ENCODE data around the gene CDC42EP1.
"Not testable (repeated sequence)": the region's sequence is repeated elsewhere in the genome, so short reads cannot be mapped to it uniquely, and the experiment has no call there.

The CDC42EP1 gene

GRCh38 chr22:37559901-37560607 lies at the start of gene CDC42EP1:
CDC42EP1 (plus strand) TSS chr22:37560480; CDS start chr22:37566350, 5,870 bp downstream.
- no peak for DNase-seq (ENCODE audit: extremely low read depth in 1 of 2, low read depth in 1 of 2)

- DNase-seq (ENCODE audit: extremely low read depth in 1 of 2, low read depth in 1 of 2) = no peak
Measured at GRCh38 chr22:37511395-37512104, 48.7 kb upstream of the CDC42EP1 start.

GRCh38 chr22:37514526-37515051 lies 45.7 kb upstream of the CDC42EP1 start:
- DNase-seq (ENCODE audit: extremely low read depth in 1 of 2, low read depth in 1 of 2) = no peak

GRCh38 chr22:37515901-37516300 lies 44.4 kb upstream of the CDC42EP1 start:
- no peak for DNase-seq (ENCODE audit: extremely low read depth in 1 of 2, low read depth in 1 of 2)

- DNase-seq (ENCODE audit: extremely low read depth in 1 of 2, low read depth in 1 of 2) = no peak
Measured at GRCh38 chr22:37516456-37516855, 43.8 kb upstream of the CDC42EP1 start.

GRCh38 chr22:37517826-37518450 lies 42.3 kb upstream of the CDC42EP1 start:
- DNase-seq (ENCODE audit: extremely low read depth in 1 of 2, low read depth in 1 of 2) = no peak

- no peak for DNase-seq (ENCODE audit: extremely low read depth in 1 of 2, low read depth in 1 of 2)
Measured at GRCh38 chr22:37518509-37519267, 41.6 kb upstream of the CDC42EP1 start.

GRCh38 chr22:37519268-37520195 lies 40.7 kb upstream of the CDC42EP1 start, which contains the start of gene CARD10:
CARD10 (minus strand) TSS chr22:37519415; CDS start chr22:37519200, 215 bp downstream.
- DNase-seq (ENCODE audit: extremely low read depth in 1 of 2, low read depth in 1 of 2) = no peak

- no peak for DNase-seq (ENCODE audit: extremely low read depth in 1 of 2, low read depth in 1 of 2)
Measured at GRCh38 chr22:37520776-37521191, 39.5 kb upstream of the CDC42EP1 start.

- no peak for DNase-seq (ENCODE audit: extremely low read depth in 1 of 2, low read depth in 1 of 2)
Measured at GRCh38 chr22:37521236-37521739, 39.0 kb upstream of the CDC42EP1 start.

- no peak for DNase-seq (ENCODE audit: extremely low read depth in 1 of 2, low read depth in 1 of 2)
Measured at GRCh38 chr22:37522482-37522881, 37.8 kb upstream of the CDC42EP1 start.

GRCh38 chr22:37525073-37525745 lies 35.1 kb upstream of the CDC42EP1 start:
- no peak for DNase-seq (ENCODE audit: extremely low read depth in 1 of 2, low read depth in 1 of 2)

GRCh38 chr22:37525746-37526350 lies 34.4 kb upstream of the CDC42EP1 start:
- DNase-seq (ENCODE audit: extremely low read depth in 1 of 2, low read depth in 1 of 2) = no peak

GRCh38 chr22:37526376-37526775 lies 33.9 kb upstream of the CDC42EP1 start:
- DNase-seq (ENCODE audit: extremely low read depth in 1 of 2, low read depth in 1 of 2) = no peak

GRCh38 chr22:37527081-37527752 lies 33.1 kb upstream of the CDC42EP1 start:
- not testable (repeated sequence) for DNase-seq (ENCODE audit: extremely low read depth in 1 of 2, low read depth in 1 of 2)

- not testable (repeated sequence) for DNase-seq (ENCODE audit: extremely low read depth in 1 of 2, low read depth in 1 of 2)
Measured at GRCh38 chr22:37527952-37528351, 32.3 kb upstream of the CDC42EP1 start.

- no peak for DNase-seq (ENCODE audit: extremely low read depth in 1 of 2, low read depth in 1 of 2)
Measured at GRCh38 chr22:37529652-37530345, 30.5 kb upstream of the CDC42EP1 start.
